Mammary epithelial cell (primary cell): ENCODE results near the gene ZFP91.

Experiments used
- EZH2 ChIP-seq: IDR thresholded peaks from 2 replicates; pipeline ENCODE4 v1.6.1; 2012; ENCODE audit warnings: low read length, inconsistent platforms, borderline replicate concordance
- TF ChIP-seq, protein P1 (sequence below), 2 donors: IDR thresholded peaks in 1 of 2; conservative IDR thresholded peaks in 1 of 2; 2 replicates each; pipeline ENCODE4 v1.5.1; 2011 to 2012; ENCODE audit warnings: inconsistent platforms in 2 of 2, low read length in 2 of 2, mild to moderate bottlenecking in 2 of 2, control low read depth in 1 of 2, low read depth in 1 of 2; ENCODE audit not compliant: insufficient read depth in 1 of 2; ENCODE audit errors: extremely low read depth in 1 of 2

DNA sequence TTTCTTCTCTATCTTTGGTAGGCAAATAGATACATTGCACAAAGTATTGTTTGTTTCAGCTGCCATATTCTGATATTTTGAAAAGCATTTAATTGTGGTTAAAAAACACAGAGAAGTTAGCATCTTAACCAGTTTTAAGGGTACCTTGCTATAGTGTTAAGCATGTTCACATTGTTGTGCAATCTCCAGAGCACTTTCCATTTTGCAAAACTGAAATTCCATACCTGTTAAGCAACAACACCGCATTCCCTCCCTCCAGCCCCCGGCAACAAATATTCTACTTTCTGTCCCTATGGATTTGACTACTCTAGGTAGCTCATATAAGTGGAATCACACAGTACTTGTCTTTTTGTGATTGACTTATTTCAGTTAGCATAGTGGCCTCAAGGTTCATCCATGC, 77.5 kb downstream of the ZFP91 start:
- TF ChIP-seq EZH2 = no peak
- TF ChIP-seq, protein P1, sequence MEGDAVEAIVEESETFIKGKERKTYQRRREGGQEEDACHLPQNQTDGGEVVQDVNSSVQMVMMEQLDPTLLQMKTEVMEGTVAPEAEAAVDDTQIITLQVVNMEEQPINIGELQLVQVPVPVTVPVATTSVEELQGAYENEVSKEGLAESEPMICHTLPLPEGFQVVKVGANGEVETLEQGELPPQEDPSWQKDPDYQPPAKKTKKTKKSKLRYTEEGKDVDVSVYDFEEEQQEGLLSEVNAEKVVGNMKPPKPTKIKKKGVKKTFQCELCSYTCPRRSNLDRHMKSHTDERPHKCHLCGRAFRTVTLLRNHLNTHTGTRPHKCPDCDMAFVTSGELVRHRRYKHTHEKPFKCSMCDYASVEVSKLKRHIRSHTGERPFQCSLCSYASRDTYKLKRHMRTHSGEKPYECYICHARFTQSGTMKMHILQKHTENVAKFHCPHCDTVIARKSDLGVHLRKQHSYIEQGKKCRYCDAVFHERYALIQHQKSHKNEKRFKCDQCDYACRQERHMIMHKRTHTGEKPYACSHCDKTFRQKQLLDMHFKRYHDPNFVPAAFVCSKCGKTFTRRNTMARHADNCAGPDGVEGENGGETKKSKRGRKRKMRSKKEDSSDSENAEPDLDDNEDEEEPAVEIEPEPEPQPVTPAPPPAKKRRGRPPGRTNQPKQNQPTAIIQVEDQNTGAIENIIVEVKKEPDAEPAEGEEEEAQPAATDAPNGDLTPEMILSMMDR (conservative IDR thresholded peaks at IDR 0.05 in 1 of 2, IDR thresholded peaks at IDR 0.05 in 1 of 2; ENCODE audit: extremely low read depth in 1 of 2, insufficient read depth in 1 of 2, low read depth in 1 of 2, low read length in 2 of 2) = no peak
